ENCODE measurements around the gene ABCC5.
"Not testable (repeated sequence)": the region's sequence is repeated elsewhere in the genome, so short reads cannot be mapped to it uniquely, and the experiment has no call there.

Gene ABCC5

GRCh38 chr3:184017672-184018423, at the start of gene ABCC5:
Gene ABCC5 (minus strand): TSS chr3:184017884. CDS start chr3:184014392, 3,492 bp downstream.
- DNase-seq (ENCODE audit: low read depth in 4 of 4, low spot score in 1 of 4): peak; percentile 57 to 80 (median 68)

- DNase-seq (ENCODE audit: low read depth in 4 of 4, low spot score in 1 of 4): no peak
Observed at GRCh38 chr3:184066211-184066610, 48.5 kb upstream of the ABCC5 start.

GRCh38 chr3:184062637-184063036, 45.0 kb upstream of the ABCC5 start:
- no peak for DNase-seq (ENCODE audit: low read depth in 4 of 4, low spot score in 1 of 4)

- no peak for DNase-seq (ENCODE audit: low read depth in 4 of 4, low spot score in 1 of 4)
Observed at GRCh38 chr3:184059424-184059823, 41.7 kb upstream of the ABCC5 start.

- DNase-seq (ENCODE audit: low read depth in 4 of 4, low spot score in 1 of 4): no peak
Observed at GRCh38 chr3:184058029-184058428, 40.3 kb upstream of the ABCC5 start.

- no peak for DNase-seq (ENCODE audit: low read depth in 4 of 4, low spot score in 1 of 4)
Observed at GRCh38 chr3:184052767-184053166, 35.1 kb upstream of the ABCC5 start, which contains the start of gene HTR3C. Gene HTR3C (plus strand): TSS chr3:184053047. CDS start chr3:184053081, 34 bp downstream.

- DNase-seq (ENCODE audit: low read depth in 4 of 4, low spot score in 1 of 4): no peak
Observed at GRCh38 chr3:184050217-184050847, 32.6 kb upstream of the ABCC5 start.

GRCh38 chr3:184045995-184046394, 28.3 kb upstream of the ABCC5 start:
- no peak for DNase-seq (ENCODE audit: low read depth in 4 of 4, low spot score in 1 of 4)

GRCh38 chr3:184042617-184043016, 24.9 kb upstream of the ABCC5 start:
- no peak for DNase-seq (ENCODE audit: low read depth in 4 of 4, low spot score in 1 of 4)

- no peak for DNase-seq (ENCODE audit: low read depth in 4 of 4, low spot score in 1 of 4)
Observed at GRCh38 chr3:184040010-184040409, 22.3 kb upstream of the ABCC5 start.

GRCh38 chr3:184039414-184039813, 21.7 kb upstream of the ABCC5 start:
- DNase-seq (ENCODE audit: low read depth in 4 of 4, low spot score in 1 of 4): no peak

GRCh38 chr3:184038307-184038706, 20.6 kb upstream of the ABCC5 start:
- not testable (repeated sequence) for DNase-seq (ENCODE audit: low read depth in 4 of 4, low spot score in 1 of 4)

GRCh38 chr3:184037816-184038215, 20.1 kb upstream of the ABCC5 start:
- no peak for DNase-seq (ENCODE audit: low read depth in 4 of 4, low spot score in 1 of 4)

- no peak for DNase-seq (ENCODE audit: low read depth in 4 of 4, low spot score in 1 of 4)
Observed at GRCh38 chr3:184031187-184031792, 13.6 kb upstream of the ABCC5 start, which contains the start of gene HTR3D. Gene HTR3D (plus strand): TSS chr3:184031742. CDS start chr3:184031742, 0 bp downstream.

- DNase-seq (ENCODE audit: low read depth in 4 of 4, low spot score in 1 of 4): no peak
Observed at GRCh38 chr3:184030536-184030935, 12.9 kb upstream of the ABCC5 start.

- DNase-seq (ENCODE audit: low read depth in 4 of 4, low spot score in 1 of 4): no peak
Observed at GRCh38 chr3:184029443-184029842, 11.8 kb upstream of the ABCC5 start.

GRCh38 chr3:184028275-184028890, 10.7 kb upstream of the ABCC5 start:
- not testable (repeated sequence) for DNase-seq (ENCODE audit: low read depth in 4 of 4, low spot score in 1 of 4)

- not testable (repeated sequence) for DNase-seq (ENCODE audit: low read depth in 4 of 4, low spot score in 1 of 4)
Observed at GRCh38 chr3:184025256-184025655, 7.6 kb upstream of the ABCC5 start.

- no peak for DNase-seq (ENCODE audit: low read depth in 4 of 4, low spot score in 1 of 4)
Observed at GRCh38 chr3:184022323-184022722, 4.6 kb upstream of the ABCC5 start.

GRCh38 chr3:184018424-184018973, 815 bp upstream of the ABCC5 start:
- no peak for DNase-seq (ENCODE audit: low read depth in 4 of 4, low spot score in 1 of 4)
